GM18951 (cell line): ENCODE results near the gene MRPL9.
A peak's percentile ranks its signal among the peaks of the same experiment; 100 is the strongest.

Experiments used
- POLR2A ChIP-seq: IDR thresholded peaks from 4 replicates; pipeline ENCODE4 v1.6.1; 2011; ENCODE audit warnings: mild to moderate bottlenecking; ENCODE audit not compliant: insufficient read length, insufficient read depth; ENCODE audit errors: extremely low read depth
- in situ Hi-C: fragments of 300-500 bp; cut with MboI; formaldehyde crosslinking; loops from one replicate; pipeline ENCODE4 v1.12.0; 2022; ENCODE audit warnings: low sequenced_read_pairs, mixed read lengths, inconsistent platforms; ENCODE audit not compliant: unreplicated experiment

MRPL9 gene

GRCh38 chr1:151762941-151763921, at the start of gene MRPL9:
MRPL9 (minus strand) TSS chr1:151763496; CDS start chr1:151763479, 17 bp downstream.
- peak; percentile 79 for TF ChIP-seq POLR2A
- in situ Hi-C loops = no loop called here

GRCh38 chr1:151811181-151811580, 47.9 kb upstream of the MRPL9 start:
- in situ Hi-C loops = no loop called here
- TF ChIP-seq POLR2A = no peak

GRCh38 chr1:151809985-151810556, 46.8 kb upstream of the MRPL9 start:
- no peak for TF ChIP-seq POLR2A
- in situ Hi-C loops = no loop called here

GRCh38 chr1:151809290-151809984, 46.1 kb upstream of the MRPL9 start:
- in situ Hi-C loops = no loop called here
- TF ChIP-seq POLR2A = no peak

- TF ChIP-seq POLR2A = no peak
- in situ Hi-C loops = no loop called here
Measured at GRCh38 chr1:151807766-151808165, 44.5 kb upstream of the MRPL9 start.

DNA sequence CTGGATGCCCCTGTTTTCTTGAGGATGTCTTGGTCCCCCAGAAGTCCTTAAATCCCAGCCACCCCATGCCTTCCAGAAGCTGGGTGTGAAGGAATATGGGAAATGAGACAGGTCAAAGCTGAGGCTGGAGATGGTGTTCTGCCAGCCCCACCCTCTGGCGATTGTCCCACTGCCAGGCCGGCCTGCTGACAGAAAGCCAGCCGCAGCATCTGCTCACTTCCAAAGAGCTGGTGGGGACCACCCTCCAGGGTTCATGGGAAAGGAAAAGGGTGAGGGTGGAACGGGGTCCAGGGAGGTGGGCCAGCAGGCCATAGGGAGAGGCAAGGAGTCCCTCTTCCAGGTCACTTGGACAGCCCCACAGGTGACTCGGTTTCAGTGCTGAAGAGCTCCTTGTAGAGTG, 43.8 kb upstream of the MRPL9 start:
- TF ChIP-seq POLR2A = no peak
- in situ Hi-C loops = no loop called here

- no peak for TF ChIP-seq POLR2A
- in situ Hi-C loops = no loop called here
Measured at GRCh38 chr1:151806170-151806569, 42.9 kb upstream of the MRPL9 start.

DNA sequence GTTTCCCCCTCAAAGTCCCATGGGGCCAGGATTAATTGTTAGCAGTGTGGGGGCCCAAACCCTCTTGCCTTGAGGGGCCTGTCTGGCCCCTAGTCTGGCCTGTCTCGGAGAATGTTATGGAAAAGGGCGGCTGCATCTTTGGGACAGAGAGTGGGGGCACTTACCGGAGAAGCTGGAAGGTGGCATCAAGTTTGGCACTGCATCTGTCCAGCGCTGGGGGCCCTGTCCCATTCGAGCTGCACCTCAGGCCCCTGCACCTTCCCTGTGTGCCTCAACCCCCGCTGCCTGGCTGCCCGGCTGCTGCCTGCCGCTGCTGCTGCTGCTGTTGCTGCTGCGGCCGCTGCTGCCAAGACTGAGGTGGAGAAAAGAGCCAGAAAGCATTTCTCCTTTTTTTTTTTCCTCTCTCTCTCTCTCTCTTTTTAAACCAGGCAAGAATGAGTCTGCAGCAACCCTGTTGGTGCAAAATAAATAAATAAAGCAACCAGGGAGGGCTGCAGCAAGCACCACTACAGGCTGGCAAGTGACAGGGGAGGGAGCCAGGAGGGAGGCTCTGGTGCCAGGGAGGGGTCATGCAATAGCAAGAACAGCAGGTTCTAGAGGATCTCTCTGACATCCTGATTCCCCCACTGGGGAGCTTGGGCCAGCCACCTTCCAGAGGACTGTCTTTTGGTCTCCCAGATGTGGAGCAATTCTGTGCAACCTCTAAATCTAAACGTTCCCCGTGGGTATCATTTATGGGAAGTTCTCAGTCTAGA, 41.9 kb upstream of the MRPL9 start, which contains the start of gene LINGO4:
Gene LINGO4, minus strand, starts transcription at position 354 of the 755 bp plus-strand sequence. CDS start 2,715 bp downstream, outside the sequence.
- in situ Hi-C loops = no loop called here
- no peak for TF ChIP-seq POLR2A

DNA sequence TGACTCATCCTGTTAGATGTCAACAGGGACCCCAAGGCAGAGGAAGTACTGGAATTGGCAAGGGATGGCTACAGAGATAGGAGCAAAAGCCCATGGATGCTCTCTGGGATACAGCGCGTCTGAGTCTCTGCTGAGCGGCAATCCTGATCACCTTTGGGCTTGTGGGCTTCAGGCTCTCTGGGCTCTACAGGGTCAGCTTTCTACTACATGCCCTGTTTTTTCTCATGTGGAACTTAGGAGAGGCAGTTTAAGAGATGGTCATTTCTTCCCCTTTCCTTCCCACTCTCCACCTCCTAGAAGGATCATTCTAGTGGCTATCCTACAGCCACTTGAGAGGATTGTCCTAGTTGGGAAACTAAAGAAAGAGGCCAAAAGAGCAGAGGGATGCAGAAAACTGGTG, 40.6 kb upstream of the MRPL9 start:
- TF ChIP-seq POLR2A = no peak
- in situ Hi-C loops = no loop called here

DNA sequence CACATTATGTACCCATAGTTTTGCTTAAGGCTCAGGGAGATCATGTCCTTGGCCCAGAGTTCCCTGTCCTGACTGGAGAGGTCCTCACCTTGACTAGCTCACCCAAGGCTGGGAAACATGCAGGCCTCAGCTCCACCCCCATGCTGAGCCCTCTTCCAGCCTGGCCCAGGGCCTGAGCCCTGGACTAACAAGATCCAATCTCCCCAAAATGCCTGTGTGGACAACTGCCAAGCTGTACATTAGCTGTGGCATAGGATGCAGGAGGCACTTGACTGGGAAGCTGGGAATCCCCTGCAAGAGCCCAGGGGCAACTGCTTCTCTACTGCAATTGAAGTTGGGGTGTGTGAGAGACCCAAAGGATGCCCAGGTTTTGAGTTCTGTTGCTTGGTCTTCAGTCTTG, 39.9 kb upstream of the MRPL9 start:
- in situ Hi-C loops = no loop called here
- no peak for TF ChIP-seq POLR2A

DNA sequence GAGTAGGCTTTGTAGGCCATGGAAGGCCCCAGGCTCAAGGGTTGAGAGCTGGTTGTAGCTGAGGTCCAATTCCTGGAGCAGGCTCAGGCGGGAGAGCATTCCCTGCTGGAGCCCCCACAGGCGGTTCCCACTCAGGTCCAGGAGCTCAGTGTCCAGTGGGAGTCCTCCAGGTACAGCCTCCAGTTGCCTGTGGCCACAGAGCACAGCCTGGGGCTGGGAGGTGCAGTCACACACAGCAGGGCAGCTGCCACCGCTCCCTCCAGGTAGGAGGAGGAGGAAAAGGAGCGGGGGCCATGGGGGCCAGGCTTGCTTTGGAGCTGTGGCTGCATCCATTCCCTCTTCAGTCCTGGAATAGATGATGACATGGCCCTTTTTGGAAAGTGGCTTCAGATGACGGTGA, 39.1 kb upstream of the MRPL9 start:
- TF ChIP-seq POLR2A = no peak
- in situ Hi-C loops = no loop called here

GRCh38 chr1:151801846-151802245, 38.5 kb upstream of the MRPL9 start:
- in situ Hi-C loops = no loop called here

More at GRCh38 chr1:151801846-151802245, 38.5 kb upstream of the MRPL9 start:
- TF ChIP-seq POLR2A = no peak
